Activated CD4-positive, alpha-beta T cell treated with anti-CD3 and anti-CD28 coated beads, Interleukin-2, amount 50 U/mL, for 24 hours (primary cell): ENCODE measurements around the gene HSFX3.
A peak's percentile ranks its signal among the peaks of the same experiment; 100 is the strongest.
"Not testable (repeated sequence)": the region's sequence is repeated elsewhere in the genome, so short reads cannot be mapped to it uniquely, and the experiment has no call there.

ENCODE experiments used
- DNase-seq, 2 donors: peaks; one replicate each; pipeline ENCODE4 v3.0.0-alpha.2; 2020; ENCODE audit warnings: low read depth in 1 of 2, low spot score in 1 of 2

Gene HSFX3

GRCh38 chrX:149518236-149518635 lies 31.5 kb downstream of the HSFX3 start:
- no peak for DNase-seq

GRCh38 chrX:149517308-149517707 lies 32.4 kb downstream of the HSFX3 start:
- no peak for DNase-seq

- DNase-seq = no peak
Measured at GRCh38 chrX:149516604-149517003, 33.1 kb downstream of the HSFX3 start.

GRCh38 chrX:149515954-149516602 lies 33.6 kb downstream of the HSFX3 start:
- DNase-seq = no peak

- no peak for DNase-seq
Measured at GRCh38 chrX:149513825-149514428, 35.8 kb downstream of the HSFX3 start.

- DNase-seq = peak in 1 of 2 donors; percentile 32
Measured at GRCh38 chrX:149512225-149512885, 37.4 kb downstream of the HSFX3 start.

- no peak for DNase-seq
Measured at GRCh38 chrX:149511081-149511480, 38.6 kb downstream of the HSFX3 start.

- DNase-seq = no peak
Measured at GRCh38 chrX:149510386-149510785, 39.3 kb downstream of the HSFX3 start.

- no peak for DNase-seq
Measured at GRCh38 chrX:149508467-149508866, 41.3 kb downstream of the HSFX3 start.

GRCh38 chrX:149506349-149506748 lies 43.4 kb downstream of the HSFX3 start:
- no peak for DNase-seq

GRCh38 chrX:149505671-149506070 lies 44.1 kb downstream of the HSFX3 start:
- DNase-seq = no peak

- DNase-seq = peak; percentile 48 to 63
Measured at GRCh38 chrX:149504915-149505651, 44.6 kb downstream of the HSFX3 start, which contains the start of gene IDS. Gene IDS, minus strand, starts transcription at chrX:149505306. Its CDS starts 169 bp downstream, at chrX:149505137.

GRCh38 chrX:149504226-149504914 lies 45.4 kb downstream of the HSFX3 start:
- peak in 1 of 2 donors; percentile 9 for DNase-seq

GRCh38 chrX:149503446-149503845 lies 46.3 kb downstream of the HSFX3 start:
- peak; percentile 5 to 51 for DNase-seq

GRCh38 chrX:149502923-149503322 lies 46.8 kb downstream of the HSFX3 start:
- not testable (repeated sequence) for DNase-seq

- no peak for DNase-seq
Measured at GRCh38 chrX:149499766-149500165, 50.0 kb downstream of the HSFX3 start.

- no peak for DNase-seq
Measured at GRCh38 chrX:149498767-149499166, 51.0 kb downstream of the HSFX3 start.
